ENCODE data around the gene CNTN4. TPM values are rescaled to one million over a fixed set of nuclear protein-coding genes. Genes with fewer than 3 reads are reported as not detected.

The CNTN4 gene
- total RNA-seq, 1 experiment from 2014 or later: 1.6 TPM

GRCh38 chr3:2680236-2680635, 581.6 kb downstream of the CNTN4 start:
- Histone ChIP-seq H3K27me3 (ENCODE audit: insufficient read depth, low read length) (no peaks in the 10 kb centered on the region), H4K20me1 (ENCODE audit: control insufficient read depth, insufficient read depth, insufficient read length) (no peaks in the 10 kb centered on the region), H4K91ac (ENCODE audit: insufficient read length, low read depth, low read length) (no peak overlapping the region), H3K56ac (ENCODE audit: insufficient read length, low read depth, low read length) (no peak overlapping the region), H2AK5ac (ENCODE audit: insufficient read length, low read length) (no peak overlapping the region), H2BK15ac (ENCODE audit: low read depth, low read length) (no peak overlapping the region), H3K4me1 (ENCODE audit: insufficient read depth, low read length) (no peaks in the 10 kb centered on the region; the same call in 1 of the 2 replicates), H3T11ph (ENCODE audit: low read length) (no peak overlapping the region), H3K79me2 (ENCODE audit: insufficient read depth, low read length) (no peaks in the 10 kb centered on the region), H3K14ac (ENCODE audit: insufficient read depth, low read length) (no peak overlapping the region), H4K8ac (replicated peaks; ENCODE audit: insufficient read length, low read depth, low read length) (no peak overlapping the region), H3K18ac (ENCODE audit: insufficient read length, low read depth, low read length) (no peak overlapping the region), H3K4me2 (ENCODE audit: insufficient read depth, insufficient read length, low read length) (no peak overlapping the region), H2BK5ac (ENCODE audit: insufficient read length, low read length) (no peak overlapping the region), H3K4ac (ENCODE audit: low read depth, low read length) (no peak overlapping the region), H3K9me3 (ENCODE audit: control insufficient read depth, low read depth, low read length) (no peaks in the 10 kb centered on the region), H3K79me1 (ENCODE audit: insufficient read depth, low read depth, low read length, poor library complexity, severe bottlenecking) (no peaks in the 10 kb centered on the region), H2BK120ac (ENCODE audit: low read depth, low read length, poor library complexity, severe bottlenecking) (no peak overlapping the region), H3K23ac (ENCODE audit: insufficient read length, low read depth, low read length) (no peak overlapping the region), H3K9ac (ENCODE audit: extremely low read depth, insufficient read length, low read length) (no peak overlapping the region), H3K23me2 (ENCODE audit: insufficient read length, low read depth, low read length, poor library complexity, severe bottlenecking) (no peaks in the 10 kb centered on the region), H2BK20ac (ENCODE audit: low read depth, low read length, poor library complexity, severe bottlenecking) (no peak overlapping the region), H2BK12ac (ENCODE audit: insufficient read length, low read depth, low read length) (no peak overlapping the region), H3K27ac (ENCODE audit: insufficient read length, low read depth, low read length) (no peak overlapping the region), H4K5ac (ENCODE audit: insufficient read length, low read depth, low read length) (no peak overlapping the region), H2AFZ (ENCODE audit: low read length) (no peak overlapping the region)
- Mint-ChIP-seq H3K9me3 (no peaks in the 10 kb centered on the region), H3K27ac (no peak overlapping the region), H3K27me3 (ENCODE audit: low read depth) (no peaks in the 10 kb centered on the region), H3K36me3 (ENCODE audit: insufficient read depth in 1 of 3, low read depth in 3 of 3) (no peaks in the 10 kb centered on the region), H3K4me1 (peaks cover 20% of the 10 kb centered on the region in 2 experiments), H3K4me3 (no peak overlapping the region)
- no CpG with 5 or more reads among the region's 5 CpGs for WGBS (ENCODE audit: extremely low coverage, insufficient read length, low lambda C conversion rate)
- no peak for TF ChIP-seq CTCF (conservative IDR thresholded peaks at IDR 0.05)
- no peak for DNase-seq

Measured in H9 (cell line).